HepG2 (cell line): ENCODE data around the gene SSBP1. TPM values are rescaled to one million over a fixed set of nuclear protein-coding genes. Genes with fewer than 3 reads are reported as not detected.

Experiments used
- ARNT ChIP-seq: fragments of 450-650 bp; IDR thresholded peaks from 2 replicates; pipeline ENCODE4 v1.6.1; 2017
- ATF4 ChIP-seq, 2 experiments: fragments of 450-650 bp in 1 of 2; sonication (generic) in 1 of 2; formaldehyde crosslinking; IDR thresholded peaks; 2 replicates each; pipeline versions ENCODE4 v1.5.0 to v1.8.0; 2020 to 2022; ENCODE audit warnings: mild to moderate bottlenecking in 1 of 2, missing genetic modification reagents in 1 of 2
- ATF7 ChIP-seq, 2 experiments: fragments of 450-650 bp in 1 of 2; sonication (generic) in 1 of 2; formaldehyde crosslinking in 1 of 2; IDR thresholded peaks; 2 replicates each; pipeline versions ENCODE4 v1.4.0 to v1.6.1; 2016 to 2020; ENCODE audit warnings: antibody characterized with exemption in 1 of 2, mild to moderate bottlenecking in 1 of 2, missing genetic modification reagents in 1 of 2
- GTF3A ChIP-seq: sonication (generic); formaldehyde crosslinking; conservative IDR thresholded peaks from 2 replicates; pipeline ENCODE4 v1.4.0; 2020; ENCODE audit warnings: mild to moderate bottlenecking, missing genetic modification reagents
- KAT2B ChIP-seq: fragments of 150-350 bp; IDR thresholded peaks from 2 replicates; pipeline ENCODE4 v1.6.1; 2014; ENCODE audit warnings: low read depth, low read length, borderline replicate concordance
- KDM5A ChIP-seq: fragments of 200-600 bp; sonication (generic); IDR thresholded peaks from 2 replicates; pipeline ENCODE4 v1.7.0; 2018; ENCODE audit warnings: antibody characterized with exemption, mild to moderate bottlenecking, low read length, borderline replicate concordance
- KDM6A ChIP-seq: IDR thresholded peaks from 2 replicates; pipeline ENCODE4 v1.6.1; 2016; ENCODE audit warnings: low read depth
- KLF11 ChIP-seq: IDR thresholded peaks from 2 replicates; pipeline ENCODE4 v1.6.1; 2016; ENCODE audit warnings: missing compliant biosample characterization
- MAFG ChIP-seq: sonication (generic); formaldehyde crosslinking; IDR thresholded peaks from 2 replicates; pipeline ENCODE4 v1.5.1; 2020; ENCODE audit warnings: mild to moderate bottlenecking, missing genetic modification reagents
- NFE2 ChIP-seq: sonication (generic); formaldehyde crosslinking; IDR thresholded peaks from 2 replicates; pipeline ENCODE4 v1.4.0; 2020; ENCODE audit warnings: missing genetic modification reagents
- SP4 ChIP-seq: sonication (generic); formaldehyde crosslinking; IDR thresholded peaks from 2 replicates; pipeline ENCODE4 v1.8.1; 2023; ENCODE audit warnings: mild to moderate bottlenecking, missing genetic modification reagents
- SRY ChIP-seq: sonication (generic); formaldehyde crosslinking; IDR thresholded peaks from 2 replicates; pipeline ENCODE4 v1.8.0; 2022; ENCODE audit warnings: mild to moderate bottlenecking, missing genetic modification reagents
- ZBTB49 ChIP-seq: sonication (generic); formaldehyde crosslinking; IDR thresholded peaks from 2 replicates; pipeline ENCODE4 v1.4.0; 2020; ENCODE audit warnings: missing genetic modification reagents, borderline replicate concordance
- ZFAT ChIP-seq: sonication (generic); formaldehyde crosslinking; conservative IDR thresholded peaks from 2 replicates; pipeline ENCODE4 v1.8.1; 2023; ENCODE audit warnings: missing genetic modification reagents, inconsistent platforms
- ZNF331 ChIP-seq: sonication (generic); formaldehyde crosslinking; IDR thresholded peaks from 2 replicates; pipeline ENCODE4 v1.4.0; 2020; ENCODE audit warnings: missing genetic modification reagents
- ZNF546 ChIP-seq: sonication (generic); formaldehyde crosslinking; conservative IDR thresholded peaks from 2 replicates; pipeline ENCODE4 v1.8.1; 2023; ENCODE audit warnings: mild to moderate bottlenecking, missing genetic modification reagents
- ZNF710 ChIP-seq: sonication (generic); formaldehyde crosslinking; IDR thresholded peaks from 2 replicates; pipeline ENCODE4 v1.5.0; 2020; ENCODE audit warnings: mild to moderate bottlenecking, missing genetic modification reagents, borderline replicate concordance
- ZNF772 ChIP-seq: sonication (generic); formaldehyde crosslinking; IDR thresholded peaks from 2 replicates; pipeline ENCODE4 v1.5.0; 2020; ENCODE audit warnings: mild to moderate bottlenecking, missing genetic modification reagents
- ZNF777 ChIP-seq: sonication (generic); formaldehyde crosslinking; IDR thresholded peaks from 2 replicates; pipeline ENCODE4 v1.4.0; 2020; ENCODE audit warnings: missing genetic modification reagents
- polyA plus RNA-seq, 8 experiments: library from polyadenylated mRNA; depleted of rRNA in 3 of 8; stranded (reverse) in 7 of 8; unstranded in 1 of 8; fragments of >200 nt; fragmentation: Illumina TruSeq in 4 of 8; extraction: Trizol in 4 of 8; gene quantifications; 2 replicates each; pipeline versions ENCODE4 v1.2.1 to v1.2.3, GENCODE V29; 2011 to 2016; ENCODE audit warnings: low read depth in 4 of 8, missing spikeins in 1 of 8, mixed read lengths in 1 of 8; ENCODE audit not compliant: insufficient read depth in 1 of 8
- total RNA-seq, 5 experiments: library from RNA; depleted of rRNA; stranded (reverse); fragments of >200 nt; fragmentation: Illumina TruSeq; extraction: Trizol; gene quantifications; 2 replicates each; pipeline ENCODE4 v1.2.3, GENCODE V29; 2016; ENCODE audit warnings: low read depth in 1 of 5
- TF ChIP-seq, protein P1 (sequence below): IDR thresholded peaks from 2 replicates; pipeline ENCODE4 v1.6.1; 2016; ENCODE audit warnings: mild to moderate bottlenecking
- TF ChIP-seq, protein P2 (sequence below): sonication (generic); formaldehyde crosslinking; conservative IDR thresholded peaks from 2 replicates; pipeline ENCODE4 v1.8.0; 2022; ENCODE audit warnings: missing genetic modification reagents
- TF ChIP-seq, protein P3 (sequence below): sonication (generic); formaldehyde crosslinking; IDR thresholded peaks from 2 replicates; pipeline ENCODE4 v1.8.0; 2022; ENCODE audit warnings: missing genetic modification reagents, low read depth, mild to moderate bottlenecking, borderline replicate concordance

SSBP1 gene
- total and polyA plus RNA-seq, 2 of the 13 experiments (the other 11 are each of a cell fraction or from before 2014, with no cell fraction given), result 64.4 to 254 TPM

DNA sequence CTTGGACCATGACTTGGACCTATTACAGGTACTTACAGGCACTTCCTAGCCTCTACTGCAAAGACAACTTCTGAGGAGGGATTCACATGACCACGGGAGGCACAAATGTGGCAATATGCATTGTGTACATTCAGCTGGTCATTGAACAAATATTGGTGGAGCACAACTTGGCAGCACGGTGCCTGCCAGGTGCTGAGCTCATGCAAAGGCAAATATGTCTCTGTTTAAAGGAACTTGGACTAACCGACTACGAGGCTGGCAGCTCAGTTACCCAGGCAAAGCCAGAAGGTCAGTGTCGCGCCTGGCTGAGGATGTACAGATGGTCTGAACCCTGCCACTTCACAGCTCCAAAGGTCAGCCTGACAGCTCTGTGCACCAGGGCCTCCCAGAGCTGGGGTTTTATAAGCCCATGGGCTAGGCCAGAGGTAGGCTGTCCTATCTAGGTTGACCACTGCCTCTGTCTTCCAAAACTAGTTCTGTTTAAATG, 42.3 kb upstream of the SSBP1 start (continued):
- TF ChIP-seq ZNF710 (CRISPR knock-in tag), result peak; percentile 55; the same call in 1 of the 2 replicates
- 0 out of 2 replicates have a peak, but pooled peaks have one; percentile 43 for TF ChIP-seq ATF7 (IDR thresholded peaks at IDR 0.05)
- peak; percentile 57; the same call in 1 of the 2 replicates for TF ChIP-seq ATF7 (CRISPR knock-in tag; IDR thresholded peaks at IDR 0.05)
- TF ChIP-seq GTF3A (CRISPR knock-in tag), result no peak
- TF ChIP-seq SP4 (CRISPR knock-in tag), result no peak
- TF ChIP-seq ZNF772 (CRISPR knock-in tag), result no peak
- TF ChIP-seq KAT2B, result no peak
- no peak for TF ChIP-seq SRY (CRISPR knock-in tag)
- 0 out of 2 replicates have a peak, but pooled peaks have one; percentile 38 for TF ChIP-seq ZNF331 (CRISPR knock-in tag)
- TF ChIP-seq ARNT, result no peak
- no peak for TF ChIP-seq KDM5A
- no peak for TF ChIP-seq ZNF546 (CRISPR knock-in tag)
- TF ChIP-seq, protein P1, sequence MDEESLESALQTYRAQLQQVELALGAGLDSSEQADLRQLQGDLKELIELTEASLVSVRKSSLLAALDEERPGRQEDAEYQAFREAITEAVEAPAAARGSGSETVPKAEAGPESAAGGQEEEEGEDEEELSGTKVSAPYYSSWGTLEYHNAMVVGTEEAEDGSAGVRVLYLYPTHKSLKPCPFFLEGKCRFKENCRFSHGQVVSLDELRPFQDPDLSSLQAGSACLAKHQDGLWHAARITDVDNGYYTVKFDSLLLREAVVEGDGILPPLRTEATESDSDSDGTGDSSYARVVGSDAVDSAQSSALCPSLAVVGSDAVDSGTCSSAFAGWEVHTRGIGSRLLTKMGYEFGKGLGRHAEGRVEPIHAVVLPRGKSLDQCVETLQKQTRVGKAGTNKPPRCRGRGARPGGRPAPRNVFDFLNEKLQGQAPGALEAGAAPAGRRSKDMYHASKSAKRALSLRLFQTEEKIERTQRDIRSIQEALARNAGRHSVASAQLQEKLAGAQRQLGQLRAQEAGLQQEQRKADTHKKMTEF, result peak; percentile 71
- no peak for TF ChIP-seq ZFAT (CRISPR knock-in tag)
- no peak for TF ChIP-seq NFE2 (CRISPR knock-in tag)
- TF ChIP-seq ATF4 (CRISPR knock-in tag; IDR thresholded peaks at IDR 0.05), result no peak; a peak in 1 of 4 replicates
- no peak for TF ChIP-seq ZBTB49
- TF ChIP-seq KLF11 (CRISPR knock-in tag), result no peak
- TF ChIP-seq MAFG, result no peak
- TF ChIP-seq, protein P2, sequence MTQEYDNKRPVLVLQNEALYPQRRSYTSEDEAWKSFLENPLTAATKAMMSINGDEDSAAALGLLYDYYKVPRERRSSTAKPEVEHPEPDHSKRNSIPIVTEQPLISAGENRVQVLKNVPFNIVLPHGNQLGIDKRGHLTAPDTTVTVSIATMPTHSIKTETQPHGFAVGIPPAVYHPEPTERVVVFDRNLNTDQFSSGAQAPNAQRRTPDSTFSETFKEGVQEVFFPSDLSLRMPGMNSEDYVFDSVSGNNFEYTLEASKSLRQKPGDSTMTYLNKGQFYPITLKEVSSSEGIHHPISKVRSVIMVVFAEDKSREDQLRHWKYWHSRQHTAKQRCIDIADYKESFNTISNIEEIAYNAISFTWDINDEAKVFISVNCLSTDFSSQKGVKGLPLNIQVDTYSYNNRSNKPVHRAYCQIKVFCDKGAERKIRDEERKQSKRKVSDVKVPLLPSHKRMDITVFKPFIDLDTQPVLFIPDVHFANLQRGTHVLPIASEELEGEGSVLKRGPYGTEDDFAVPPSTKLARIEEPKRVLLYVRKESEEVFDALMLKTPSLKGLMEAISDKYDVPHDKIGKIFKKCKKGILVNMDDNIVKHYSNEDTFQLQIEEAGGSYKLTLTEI (CRISPR knock-in tag), result no peak
- no peak for TF ChIP-seq ZNF777 (CRISPR knock-in tag)
- 0 out of 2 replicates have a peak, but pooled peaks have one; percentile 9 for TF ChIP-seq KDM6A
- TF ChIP-seq, protein P3, sequence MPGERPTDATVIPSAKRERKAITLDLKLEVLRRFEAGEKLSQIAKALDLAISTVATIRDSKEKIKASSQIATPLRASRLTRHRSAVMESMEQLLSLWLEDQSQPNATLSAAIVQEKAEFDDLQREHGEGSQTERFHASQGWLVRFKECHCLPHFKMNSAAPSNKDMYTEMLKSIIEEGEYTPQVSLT (CRISPR knock-in tag), result no peak
